Left colon (tissue), 2 donors: ENCODE results near the gene MDGA2. TPM values are rescaled to one million over a fixed set of nuclear protein-coding genes. Genes with fewer than 3 reads are reported as not detected.

ENCODE experiments used
- ATAC-seq: fragments of 200-7000 bp; cut with Tn5 transposase; one replicate; pipeline ENCODE4 v1.9.1; 2020; ENCODE audit warnings: mild to moderate bottlenecking, moderate library complexity
- DNase-seq, 2 donors: peaks; one replicate each; pipeline ENCODE4 v3.0.0-alpha.2; 2020
- intact Hi-C, 2 donors: fragments of 100-400 bp; cut with DNase I in 1 of 2; cut with micrococcal nuclease in 1 of 2; formaldehyde crosslinking; loops; one replicate each; pipeline versions ENCODE4 v1.11.2 to v1.14.0; 2022; cut with DNase I, micrococcal nuclease
- long read RNA-seq: library from polyadenylated mRNA; unstranded; transcript quantifications from one replicate; pipeline ENCODE4 v2.0.0, GENCODE V29; 2021
- total RNA-seq, 2 donors: library from RNA; stranded (reverse); fragmentation: NEBNext Ultra II Directional; extraction: Animal tissue kit (Norgen Biotek cat#: 25700); gene quantifications; one replicate each; pipeline ENCODE4 v1.2.1, GENCODE V29; 2021
- donor health status: DM: no; HTN: no; CAD: no.
- donor health status: DM: yes; HTN: yes; CAD: no.

The MDGA2 gene
- total RNA-seq = not detected
- long read RNA-seq = 0 reads

GRCh38 chr14:47675466-47676314, at the start of gene MDGA2:
TSS of gene MDGA2 (minus strand) at chr14:47675605.
- intact Hi-C loops = no loop called here
- DNase-seq (no peak), ATAC-seq (no peak)

GRCh38 chr14:47722929-47723693, 47.7 kb upstream of the MDGA2 start:
- no peak for ATAC-seq

DNA sequence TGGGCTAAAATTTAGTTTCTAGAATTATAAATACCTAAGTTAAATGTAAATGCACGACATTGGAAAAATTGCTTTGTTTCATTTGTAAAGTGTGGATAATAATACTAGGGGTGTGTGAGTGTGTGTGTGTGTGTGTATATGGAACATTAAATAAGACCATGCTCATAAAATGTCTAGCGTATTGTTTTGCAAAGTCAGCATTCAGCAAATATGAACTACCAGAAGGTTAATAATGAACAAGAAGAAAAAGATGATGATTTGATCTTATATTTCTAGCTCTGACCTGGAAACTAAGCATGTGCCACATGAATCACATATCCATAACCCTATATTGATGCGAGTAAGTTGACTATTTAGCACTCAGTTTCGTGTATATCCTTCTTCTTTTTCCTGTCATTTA, 44.9 kb upstream of the MDGA2 start:
- intact Hi-C loops = no loop called here
- DNase-seq = no peak
- ATAC-seq = no peak

More at GRCh38 chr14:47722929-47723693, 47.7 kb upstream of the MDGA2 start:
- intact Hi-C loops = no loop called here
- no peak for DNase-seq

GRCh38 chr14:47715330-47715729, 39.9 kb upstream of the MDGA2 start:
- DNase-seq (no peak), ATAC-seq (no peak)
- intact Hi-C loops = no loop called here

GRCh38 chr14:47710581-47710980, 35.2 kb upstream of the MDGA2 start:
- no peak for ATAC-seq
- intact Hi-C loops = no loop called here
- no peak for DNase-seq

DNA sequence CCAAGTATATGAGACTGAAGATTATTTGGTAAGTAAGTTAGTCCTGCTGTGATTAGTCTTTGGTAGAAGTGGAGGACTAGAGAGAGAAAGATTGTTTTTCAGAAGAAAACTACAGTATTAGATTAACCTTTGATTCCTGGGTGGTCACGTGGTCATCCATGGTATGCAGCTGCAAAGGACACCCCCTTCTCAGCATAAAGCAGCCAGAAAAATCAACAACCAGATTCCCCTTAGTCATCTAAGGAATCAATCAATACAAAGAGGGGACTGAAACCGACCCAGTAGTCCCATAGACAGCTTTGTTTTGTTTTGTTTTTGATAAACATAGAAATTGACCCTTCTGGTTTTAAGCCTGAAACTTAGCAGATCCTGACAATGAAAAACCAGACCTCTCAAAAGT, 30.3 kb upstream of the MDGA2 start:
- ATAC-seq = no peak
- intact Hi-C loops = no loop called here
- DNase-seq = no peak

GRCh38 chr14:47691829-47692228, 16.4 kb upstream of the MDGA2 start:
- ATAC-seq = no peak
- intact Hi-C loops = no loop called here
- no peak for DNase-seq

GRCh38 chr14:47678993-47679392, 3.6 kb upstream of the MDGA2 start:
- intact Hi-C loops = no loop called here
- DNase-seq = no peak
- no peak for ATAC-seq

- DNase-seq (no peak), ATAC-seq (no peak)
- intact Hi-C loops = no loop called here
Observed at GRCh38 chr14:47678157-47678556, 2.8 kb upstream of the MDGA2 start.

DNA sequence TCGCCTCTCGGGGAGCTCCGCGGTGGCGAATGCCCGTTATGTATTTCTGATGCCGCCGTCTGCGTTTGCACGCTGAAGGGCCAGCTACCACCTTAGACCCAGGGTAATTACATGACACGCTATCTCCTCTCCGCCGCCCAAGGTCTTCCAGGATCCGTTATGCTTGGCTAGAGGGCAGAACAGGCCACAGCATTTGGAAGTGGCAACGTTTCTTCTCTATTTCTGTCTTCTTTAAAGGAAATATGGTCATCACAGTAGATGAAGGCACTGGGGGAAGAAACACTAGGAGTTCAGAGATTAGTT, 861 bp upstream of the MDGA2 start:
- no peak for DNase-seq
- intact Hi-C loops = no loop called here

GRCh38 chr14:47674543-47675465, 601 bp downstream of the MDGA2 start:
- intact Hi-C loops = no loop called here
- DNase-seq (no peak), ATAC-seq (no peak)

More for the DNA sequence above, 861 bp upstream of the MDGA2 start:
- ATAC-seq = no peak

- intact Hi-C loops = no loop called here
- no peak for ATAC-seq
- no peak for DNase-seq
Observed at GRCh38 chr14:47674148-47674542, 1.3 kb downstream of the MDGA2 start.

DNA sequence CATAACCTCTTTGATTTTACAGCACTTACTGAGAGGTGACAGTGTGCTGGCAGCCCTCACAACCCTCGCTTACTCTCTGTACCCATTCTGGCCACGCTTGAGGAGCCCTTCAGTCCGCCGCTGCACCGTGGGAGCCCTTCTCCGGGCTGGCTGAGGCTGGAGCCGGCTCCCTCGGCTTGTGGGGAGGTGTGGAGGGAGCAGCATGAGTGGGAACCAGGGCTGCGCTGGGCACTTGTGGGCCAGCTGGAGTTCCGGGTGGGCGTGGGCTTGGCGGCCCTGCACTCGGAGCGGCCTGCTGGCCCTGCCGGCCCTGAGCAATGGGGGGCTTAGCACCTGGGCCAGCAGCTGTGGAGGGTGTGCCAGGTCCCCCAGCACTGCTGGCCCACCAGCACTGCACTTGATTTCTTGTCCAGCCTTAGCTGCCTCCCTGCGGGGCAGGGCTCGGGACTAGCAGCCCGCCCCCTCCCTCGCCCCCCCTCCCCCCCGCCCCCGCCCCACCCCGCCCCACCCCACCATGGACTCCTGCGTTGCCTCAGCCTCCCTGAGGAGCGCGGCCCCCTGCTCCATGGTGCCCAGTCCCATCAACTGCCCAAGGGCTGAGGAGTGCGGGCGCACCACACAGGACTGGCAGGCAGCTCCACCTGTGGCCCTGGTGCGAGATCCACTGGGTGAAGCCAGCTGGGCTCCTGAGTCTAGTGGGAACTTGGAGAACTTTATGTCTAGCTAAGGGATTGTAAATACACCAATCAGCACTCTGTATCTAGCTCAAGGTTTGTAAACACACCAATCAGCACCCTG, 9.9 kb downstream of the MDGA2 start:
- ATAC-seq (no peak), DNase-seq (no peak)
- intact Hi-C loops = no loop called here

GRCh38 chr14:47662466-47662865, 12.9 kb downstream of the MDGA2 start:
- DNase-seq (no peak), ATAC-seq (no peak)
- intact Hi-C loops = no loop called here

DNA sequence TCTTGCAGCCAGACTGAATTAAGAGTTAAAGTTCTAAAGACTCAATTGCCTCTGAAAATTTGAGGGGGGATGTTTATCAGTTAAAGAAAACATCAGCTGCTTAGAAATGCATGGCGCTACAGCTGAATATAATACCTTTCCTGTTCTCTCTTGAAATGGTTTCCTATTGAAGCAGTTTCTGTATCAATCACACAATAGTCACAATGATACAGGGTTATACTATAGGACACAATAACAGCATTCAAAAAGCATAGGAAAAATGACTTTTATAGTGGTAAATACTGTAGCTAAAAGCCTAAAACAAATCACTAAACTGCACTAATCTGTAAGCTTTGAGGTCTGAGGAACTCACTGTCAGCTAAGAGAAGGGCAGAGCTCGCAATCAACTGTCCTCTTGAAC, 15.2 kb downstream of the MDGA2 start:
- intact Hi-C loops = no loop called here
- ATAC-seq = no peak
- no peak for DNase-seq

- ATAC-seq = no peak
- intact Hi-C loops = no loop called here
Observed at GRCh38 chr14:47658041-47658440, 17.4 kb downstream of the MDGA2 start.

DNA sequence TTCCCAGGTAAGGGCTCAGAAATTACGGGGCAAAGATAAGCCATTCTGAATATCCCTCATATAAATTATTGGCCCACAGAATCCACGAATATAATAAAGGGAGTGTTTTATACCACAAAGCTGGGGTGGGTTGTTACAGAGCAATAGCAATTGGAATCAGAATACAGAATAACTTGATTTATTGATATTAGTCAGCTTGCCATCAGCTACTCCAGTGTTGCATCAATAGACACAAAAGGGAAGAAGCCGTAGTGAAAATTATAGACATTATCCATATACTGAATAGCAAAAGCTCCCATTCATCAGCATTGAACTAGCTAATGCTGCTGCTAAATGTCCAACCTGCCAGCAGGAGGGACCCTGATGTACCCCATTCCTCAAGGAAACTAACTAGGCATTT, 18.3 kb downstream of the MDGA2 start:
- no peak for ATAC-seq
- DNase-seq = no peak
- intact Hi-C loops = no loop called here

More at GRCh38 chr14:47658041-47658440, 17.4 kb downstream of the MDGA2 start:
- DNase-seq = no peak

- intact Hi-C loops = no loop called here
- ATAC-seq (no peak), DNase-seq (no peak)
Observed at GRCh38 chr14:47651337-47651736, 24.1 kb downstream of the MDGA2 start.

DNA sequence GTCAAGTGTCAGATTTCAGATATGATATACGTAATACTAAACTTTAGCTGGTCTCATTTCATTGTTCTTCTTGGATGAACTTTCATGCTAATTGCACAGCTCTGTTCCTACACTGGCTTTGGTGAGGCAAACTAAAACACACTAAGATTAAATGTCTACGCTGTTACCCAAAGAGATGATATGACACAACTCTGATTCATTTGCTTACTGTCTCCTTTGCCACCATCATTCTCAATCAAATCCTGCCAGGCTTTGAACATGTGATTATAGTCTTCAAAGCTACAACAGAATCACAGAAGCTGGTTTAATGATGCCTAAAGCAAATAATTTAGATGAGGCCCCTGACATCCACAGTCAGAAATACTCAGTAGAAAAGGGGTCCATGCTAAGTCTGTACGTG, 37.7 kb downstream of the MDGA2 start:
- no peak for DNase-seq
- ATAC-seq = no peak
- intact Hi-C loops = no loop called here
